GM21528 (cell line): ENCODE data around the gene TRPC1.
"Not testable (repeated sequence)": the region's sequence is repeated elsewhere in the genome, so short reads cannot be mapped to it uniquely, and the experiment has no call there.

Experiments
- ATAC-seq: cut with Tn5 transposase; IDR thresholded peaks from one replicate; pipeline ENCODE4 v1.9.1; 2021; ENCODE audit warnings: mild to moderate bottlenecking, moderate library complexity; ENCODE audit not compliant: unreplicated experiment, low FRiP score

The TRPC1 gene

GRCh38 chr3:142750531-142750930 lies 26.7 kb downstream of the TRPC1 start:
- ATAC-seq, result not testable (repeated sequence)

- not testable (repeated sequence) for ATAC-seq
These were observed 28.8 kb downstream of the TRPC1 start for GRCh38 chr3:142752605-142753004.

DNA sequence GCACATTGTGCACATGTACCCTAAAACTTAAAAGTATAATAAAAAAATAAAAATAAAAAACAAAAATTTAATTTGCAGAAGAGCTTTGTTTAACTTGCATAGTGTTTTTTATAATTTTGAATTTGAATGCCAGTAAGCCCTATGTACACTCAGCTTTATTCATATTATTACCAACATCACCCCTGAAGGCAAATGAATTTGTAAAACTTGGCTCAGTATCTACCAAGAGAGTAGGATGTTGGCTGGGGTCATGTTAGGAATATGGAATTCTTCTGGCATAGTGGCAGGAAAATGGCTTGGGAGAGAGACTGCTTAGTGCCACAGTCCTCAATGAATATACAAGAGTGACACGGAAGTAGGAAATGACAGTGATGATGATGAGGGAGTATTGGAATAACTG lies 30.7 kb downstream of the TRPC1 start:
- no peak for ATAC-seq

DNA sequence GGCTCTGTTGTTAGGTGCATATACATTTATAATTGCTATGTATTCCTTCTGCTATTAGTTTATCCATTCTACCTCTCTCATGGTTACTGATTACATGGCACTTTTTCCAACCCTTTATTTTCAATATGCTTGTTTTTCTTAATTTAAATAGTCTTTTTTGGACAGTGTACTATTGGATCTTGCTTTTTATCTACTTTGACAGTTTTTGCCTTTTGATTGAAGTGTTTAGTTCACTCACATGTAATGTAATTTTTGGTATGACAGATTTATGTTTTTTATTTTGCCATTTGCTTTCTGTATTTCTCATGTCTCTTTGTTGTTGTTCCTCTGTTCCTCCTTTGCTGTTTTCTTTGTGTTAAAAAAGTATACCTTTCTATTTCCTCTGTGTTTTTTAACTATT lies 44.5 kb downstream of the TRPC1 start:
- no peak for ATAC-seq

GRCh38 chr3:142777927-142778326 lies 54.1 kb downstream of the TRPC1 start:
- ATAC-seq, result no peak

GRCh38 chr3:142778541-142778940 lies 54.7 kb downstream of the TRPC1 start:
- ATAC-seq, result no peak

DNA sequence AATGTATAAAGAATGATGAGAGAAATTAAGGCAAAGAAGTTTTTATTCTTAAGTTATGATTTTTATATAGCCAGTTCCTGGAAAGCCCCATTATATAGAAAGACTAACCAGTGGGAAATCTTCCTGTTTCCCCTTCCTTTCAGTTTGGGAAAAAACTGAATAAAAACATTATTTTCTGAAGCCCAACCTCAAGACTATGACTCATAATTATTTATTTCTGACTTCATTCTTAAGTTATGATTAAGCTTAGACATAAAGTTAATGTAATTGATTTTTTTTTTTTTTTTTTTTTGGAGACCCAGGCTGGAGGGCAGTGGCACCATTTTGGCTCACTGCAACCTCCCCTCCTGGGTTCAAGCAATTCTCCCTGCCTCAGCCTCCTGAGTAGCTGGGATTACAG lies 55.8 kb downstream of the TRPC1 start:
- no peak for ATAC-seq

GRCh38 chr3:142782616-142783015 lies 58.8 kb downstream of the TRPC1 start:
- no peak for ATAC-seq

GRCh38 chr3:142784228-142784627 lies 60.4 kb downstream of the TRPC1 start:
- ATAC-seq, result no peak

DNA sequence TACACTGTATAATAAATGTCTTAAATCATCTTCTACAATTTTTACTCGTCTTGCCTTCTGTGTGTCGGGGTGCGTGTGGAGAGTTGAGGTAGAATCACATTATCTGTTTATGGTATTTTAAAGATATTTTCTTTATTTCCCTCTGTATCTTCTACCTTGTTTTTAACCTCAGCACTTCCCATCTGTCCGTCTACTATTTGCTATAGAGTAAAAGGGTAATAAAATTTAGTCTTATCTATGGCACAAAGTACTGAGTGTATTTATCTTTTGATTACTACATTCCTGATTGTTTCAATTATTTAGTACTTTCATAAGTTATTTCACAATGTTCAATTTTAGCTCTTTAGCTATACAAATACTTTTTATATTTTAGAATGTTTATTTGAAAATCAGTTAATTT lies 62.2 kb downstream of the TRPC1 start:
- ATAC-seq, result no peak

DNA sequence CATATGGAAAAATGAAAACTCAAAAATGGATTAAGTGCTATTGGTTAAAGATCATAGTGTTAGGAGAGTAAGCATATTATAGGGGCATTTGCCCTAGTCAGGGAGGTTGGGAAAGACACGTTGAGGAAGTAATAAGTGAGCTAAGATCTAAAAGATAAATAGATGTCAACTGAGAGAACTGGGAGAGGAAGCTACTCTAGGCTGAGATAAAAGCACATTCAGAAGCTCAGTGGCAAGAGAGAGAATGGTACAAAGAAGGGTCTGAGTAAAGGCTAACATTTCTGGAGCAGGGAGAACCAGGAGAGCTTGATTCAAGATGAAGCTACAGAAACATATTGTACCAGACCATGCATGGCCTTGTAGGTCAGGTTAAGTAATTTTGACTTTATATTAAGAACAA lies 63.9 kb downstream of the TRPC1 start:
- no peak for ATAC-seq

DNA sequence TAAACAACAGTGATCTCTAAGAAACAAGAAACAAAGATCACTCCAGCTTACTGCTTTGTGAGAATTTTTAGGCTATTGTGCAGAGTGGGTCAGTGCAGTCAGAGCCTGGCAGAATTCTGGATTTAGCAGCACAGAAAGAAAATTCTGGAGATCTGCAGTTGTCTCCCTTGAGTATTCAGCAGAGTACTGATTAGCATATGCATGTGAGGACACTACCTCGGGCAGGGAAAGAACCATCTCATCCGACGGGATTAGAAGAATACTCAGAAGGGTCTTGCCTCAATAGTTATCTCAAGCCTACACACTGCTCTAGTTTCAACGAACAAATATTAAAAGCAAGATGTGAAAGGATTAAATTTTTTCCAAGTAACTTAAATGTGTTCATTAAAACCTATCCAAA lies 70.7 kb downstream of the TRPC1 start:
- no peak for ATAC-seq

- ATAC-seq, result no peak
These were observed 71.5 kb downstream of the TRPC1 start for GRCh38 chr3:142795332-142795731.

DNA sequence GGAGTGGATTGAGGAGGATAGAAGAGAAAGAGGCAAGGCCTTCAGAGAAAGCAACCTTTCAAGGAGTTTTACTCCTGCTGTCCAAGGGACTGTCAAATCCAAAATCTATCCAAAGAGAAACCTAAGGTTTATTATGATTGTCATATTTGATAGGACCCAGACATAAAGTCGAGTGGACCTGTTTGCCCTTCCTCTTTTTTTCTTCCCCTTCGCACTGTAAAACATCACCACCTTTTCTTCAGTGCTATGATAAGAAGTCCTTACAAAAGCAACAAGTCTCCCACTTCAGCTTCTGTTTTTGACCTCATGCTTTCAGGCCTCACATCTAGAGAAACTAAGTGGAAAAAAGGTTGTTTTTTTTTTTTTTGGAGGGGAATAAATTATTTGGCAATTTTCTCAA lies 73.0 kb downstream of the TRPC1 start:
- ATAC-seq, result no peak

DNA sequence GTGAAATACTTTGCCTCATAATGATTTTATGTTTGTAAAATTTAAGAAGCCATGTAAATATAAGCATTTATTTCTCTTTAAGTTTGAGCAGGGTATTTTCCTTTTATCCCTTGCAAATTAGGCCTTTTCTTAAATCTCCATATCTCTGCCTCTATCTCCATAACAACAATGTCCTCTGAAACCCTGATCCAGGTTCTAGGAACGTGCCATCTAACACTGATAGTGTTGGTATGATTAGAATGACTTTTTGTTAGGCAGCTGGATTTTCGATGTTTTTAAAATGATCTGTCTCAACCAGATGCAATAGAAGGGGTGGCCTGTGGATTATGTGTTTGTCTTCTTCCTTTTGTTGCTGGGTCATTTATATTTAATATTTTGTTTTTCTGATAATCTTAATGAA lies 77.9 kb downstream of the TRPC1 start:
- ATAC-seq, result no peak

DNA sequence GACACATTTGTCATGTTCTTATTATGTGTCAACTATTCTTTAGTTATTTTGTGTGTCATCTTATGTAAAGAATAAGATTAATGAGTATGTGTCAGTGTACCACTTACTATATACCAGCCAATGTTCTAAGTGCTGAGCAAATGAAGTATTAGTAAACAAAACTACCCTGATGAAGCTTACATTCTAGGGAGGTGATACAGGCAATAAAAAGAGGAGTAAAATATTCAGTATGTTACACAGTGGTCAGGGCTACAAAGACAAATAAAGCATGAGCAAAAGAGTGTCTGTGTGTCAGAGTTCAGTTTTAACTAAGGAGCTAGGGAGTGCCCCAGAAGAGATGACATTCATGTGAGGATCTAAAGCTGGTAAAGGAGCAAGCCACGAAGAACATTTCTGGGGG lies 79.1 kb downstream of the TRPC1 start:
- ATAC-seq, result no peak

GRCh38 chr3:142808103-142808917 lies 84.5 kb downstream of the TRPC1 start:
- no peak for ATAC-seq

DNA sequence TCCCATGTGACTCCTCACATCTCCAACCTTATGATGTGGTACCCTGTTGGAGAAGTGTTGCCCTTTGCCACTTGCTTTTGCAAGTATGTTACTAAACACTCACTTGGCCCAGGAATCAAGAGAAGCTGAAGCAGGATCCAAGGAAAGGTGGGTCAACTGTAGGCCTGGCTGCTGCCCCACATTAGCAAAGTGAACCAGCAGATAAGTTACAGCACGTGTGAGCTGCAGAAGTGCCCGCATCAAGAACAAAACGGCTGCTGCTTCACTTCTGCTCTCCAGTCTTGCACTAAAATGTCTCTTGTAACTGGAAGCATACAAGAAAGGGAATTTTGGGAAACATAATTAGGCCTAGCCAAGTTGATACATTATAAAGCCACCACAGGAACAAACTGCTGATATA lies 85.4 kb downstream of the TRPC1 start:
- ATAC-seq, result no peak

DNA sequence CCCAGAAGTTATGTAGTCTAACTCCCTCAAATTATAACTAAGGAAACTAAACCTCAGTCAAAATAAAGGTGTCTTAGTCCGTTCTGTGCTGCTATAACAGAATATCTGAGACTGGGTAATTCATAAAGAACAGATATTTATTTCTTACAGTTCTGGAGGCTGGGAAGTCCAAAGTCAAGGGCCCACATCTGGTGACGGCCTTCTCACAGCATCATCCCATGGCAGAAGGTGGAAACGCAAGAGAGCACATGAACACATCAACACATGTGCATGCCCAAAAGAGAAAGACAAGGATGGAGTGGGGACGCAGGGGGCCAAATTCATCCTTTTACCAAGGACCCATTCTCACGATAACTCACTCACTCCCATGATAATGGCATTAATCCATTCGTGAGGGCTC lies 92.0 kb downstream of the TRPC1 start:
- no peak for ATAC-seq

- no peak for ATAC-seq
These were observed 93.5 kb downstream of the TRPC1 start for GRCh38 chr3:142817356-142817755.

GRCh38 chr3:142817897-142818296 lies 94.1 kb downstream of the TRPC1 start:
- ATAC-seq, result no peak

- no peak for ATAC-seq
These were observed 94.8 kb downstream of the TRPC1 start for GRCh38 chr3:142818651-142819050.

- no peak for ATAC-seq
These were observed 95.3 kb downstream of the TRPC1 start for GRCh38 chr3:142819179-142819578.
